Uterus (tissue), 4 donors: ENCODE results near the gene RASSF7. TPM values are rescaled to one million over a fixed set of nuclear protein-coding genes. Genes with fewer than 3 reads are reported as not detected.

Experiments
- DNase-seq, 2 donors: peaks; one replicate each; pipeline ENCODE4 v3.0.0-alpha.2; 2019 to 2020
- H3K27ac ChIP-seq, 2 donors: fragments of 200-600 bp; sonication (generic); 1 replicate in 1 of 2; 2 replicates in 1 of 2; pipeline ENCODE4 v1.5.1; 2016 to 2018
- H3K27me3 ChIP-seq, 2 donors: fragments of 200-600 bp; sonication (generic); one replicate each; pipeline ENCODE4 v1.5.1; 2018 to 2019; ENCODE audit warnings: control low read depth in 1 of 2
- H3K36me3 ChIP-seq, 2 donors: fragments of 200-600 bp; sonication (generic); one replicate each; pipeline ENCODE4 v1.5.1; 2019; ENCODE audit warnings: control low read depth in 1 of 2
- H3K4me1 ChIP-seq, 2 donors: fragments of 200-600 bp; sonication (generic); one replicate each; pipeline ENCODE4 v1.5.1; 2018 to 2019; ENCODE audit warnings: control low read depth in 1 of 2
- H3K4me3 ChIP-seq, 2 donors: fragments of 200-600 bp; sonication (generic); 1 replicate in 1 of 2; 2 replicates in 1 of 2; pipeline ENCODE4 v1.5.1; 2018 to 2019; ENCODE audit warnings: mild to moderate bottlenecking in 1 of 2
- H3K9me3 ChIP-seq, 2 donors: fragments of 200-600 bp; sonication (generic); one replicate each; pipeline ENCODE4 v1.5.1; 2019; ENCODE audit warnings: control low read depth in 1 of 2
- POLR2A ChIP-seq, 2 donors: fragments of 450-650 bp; IDR thresholded peaks; one replicate each; pipeline ENCODE4 v1.6.1; 2016; ENCODE audit warnings: antibody characterized with exemption in 2 of 2, mild to moderate bottlenecking in 1 of 2, moderate library complexity in 1 of 2
- intact Hi-C: fragments of 100-400 bp; cut with DNase I; formaldehyde crosslinking; loops from one replicate; pipeline ENCODE4 v1.15.1; 2023; ENCODE audit warnings: low total_unique reads
- total RNA-seq, 4 donors: library from RNA; depleted of rRNA in 3 of 4; stranded (reverse); fragments of >200 nt in 3 of 4; gene quantifications; one replicate each; pipeline versions ENCODE4 v1.1.0 to v1.2.4, GENCODE V29; 2014 to 2023
- TF ChIP-seq, protein P1 (sequence below), 4 experiments: fragments of 200-600 bp in 2 of 4; fragments of 450-650 bp in 2 of 4; sonication (generic) in 2 of 4; IDR thresholded peaks; one replicate each; pipeline ENCODE4 v1.5.1; 2016 to 2019; ENCODE audit warnings: antibody characterized with exemption in 4 of 4, mild to moderate bottlenecking in 2 of 4, moderate library complexity in 1 of 4
- donor health status: DM: yes; HTN: yes; CAD: no.

The RASSF7 gene
- total RNA-seq, 4 donors from 2014 or later = 0.59 to 13.1 (median 8.0) TPM

DNA sequence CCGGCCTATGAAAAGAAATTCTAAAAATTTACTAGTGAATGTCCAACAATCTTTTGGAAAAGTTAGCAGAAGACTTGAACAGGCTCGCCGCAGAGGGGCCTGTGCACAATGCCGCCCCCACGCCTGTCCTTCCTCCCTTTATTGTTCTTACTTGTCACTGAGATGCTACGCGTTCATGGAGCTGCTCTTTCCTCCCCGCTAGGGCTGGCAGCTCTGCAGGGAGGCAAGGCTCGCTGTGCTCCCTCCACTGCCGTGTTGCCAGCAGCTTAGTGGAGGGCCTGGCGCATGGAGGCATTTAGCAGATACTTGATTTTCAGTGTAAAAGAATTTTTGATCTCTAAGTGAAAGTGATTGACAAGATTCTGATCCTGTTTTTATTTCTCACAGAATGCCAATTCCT lies 30.2 kb downstream of the RASSF7 start:
- Histone ChIP-seq H3K36me3 (no peaks in the 10 kb centered on the region), H3K4me1 (no peaks in the 10 kb centered on the region), H3K4me3 (no peak overlapping the region), H3K27ac (no peak overlapping the region), H3K9me3 (no peaks in the 10 kb centered on the region), H3K27me3 (no peaks in the 10 kb centered on the region)
- intact Hi-C loops = no loop called here
- no peak for TF ChIP-seq POLR2A (IDR thresholded peaks at IDR 0.05)
- TF ChIP-seq, protein P1, sequence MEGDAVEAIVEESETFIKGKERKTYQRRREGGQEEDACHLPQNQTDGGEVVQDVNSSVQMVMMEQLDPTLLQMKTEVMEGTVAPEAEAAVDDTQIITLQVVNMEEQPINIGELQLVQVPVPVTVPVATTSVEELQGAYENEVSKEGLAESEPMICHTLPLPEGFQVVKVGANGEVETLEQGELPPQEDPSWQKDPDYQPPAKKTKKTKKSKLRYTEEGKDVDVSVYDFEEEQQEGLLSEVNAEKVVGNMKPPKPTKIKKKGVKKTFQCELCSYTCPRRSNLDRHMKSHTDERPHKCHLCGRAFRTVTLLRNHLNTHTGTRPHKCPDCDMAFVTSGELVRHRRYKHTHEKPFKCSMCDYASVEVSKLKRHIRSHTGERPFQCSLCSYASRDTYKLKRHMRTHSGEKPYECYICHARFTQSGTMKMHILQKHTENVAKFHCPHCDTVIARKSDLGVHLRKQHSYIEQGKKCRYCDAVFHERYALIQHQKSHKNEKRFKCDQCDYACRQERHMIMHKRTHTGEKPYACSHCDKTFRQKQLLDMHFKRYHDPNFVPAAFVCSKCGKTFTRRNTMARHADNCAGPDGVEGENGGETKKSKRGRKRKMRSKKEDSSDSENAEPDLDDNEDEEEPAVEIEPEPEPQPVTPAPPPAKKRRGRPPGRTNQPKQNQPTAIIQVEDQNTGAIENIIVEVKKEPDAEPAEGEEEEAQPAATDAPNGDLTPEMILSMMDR (IDR thresholded peaks at IDR 0.05) = no peak
- DNase-seq = no peak

DNA sequence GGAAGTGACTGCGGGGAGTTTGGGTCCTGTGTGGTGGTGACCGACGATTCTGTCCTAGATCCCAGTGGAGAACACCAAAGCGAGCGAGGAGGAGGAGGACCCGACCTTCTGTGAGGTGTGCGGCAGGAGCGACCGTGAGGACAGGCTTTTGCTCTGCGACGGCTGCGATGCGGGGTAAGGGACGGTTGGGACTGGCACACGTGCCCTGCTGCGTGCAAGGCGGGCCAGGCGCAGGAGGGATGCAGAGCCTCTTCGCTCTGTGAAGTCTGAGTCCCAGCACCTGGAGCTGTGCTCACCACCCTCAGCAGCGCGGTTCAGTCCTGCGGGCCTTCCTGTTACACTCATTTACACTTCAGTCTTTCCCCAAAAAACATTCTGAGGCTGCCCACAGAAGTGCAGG lies 31.7 kb downstream of the RASSF7 start:
- Histone ChIP-seq H3K36me3 (no peaks in the 10 kb centered on the region), H3K4me1 (no peaks in the 10 kb centered on the region), H3K4me3 (no peak overlapping the region), H3K9me3 (no peaks in the 10 kb centered on the region), H3K27ac (no peak overlapping the region), H3K27me3 (no peaks in the 10 kb centered on the region)
- DNase-seq = no peak
- TF ChIP-seq, protein P1 (IDR thresholded peaks at IDR 0.05) = no peak
- no peak for TF ChIP-seq POLR2A (IDR thresholded peaks at IDR 0.05)
- intact Hi-C loops = no loop called here

DNA sequence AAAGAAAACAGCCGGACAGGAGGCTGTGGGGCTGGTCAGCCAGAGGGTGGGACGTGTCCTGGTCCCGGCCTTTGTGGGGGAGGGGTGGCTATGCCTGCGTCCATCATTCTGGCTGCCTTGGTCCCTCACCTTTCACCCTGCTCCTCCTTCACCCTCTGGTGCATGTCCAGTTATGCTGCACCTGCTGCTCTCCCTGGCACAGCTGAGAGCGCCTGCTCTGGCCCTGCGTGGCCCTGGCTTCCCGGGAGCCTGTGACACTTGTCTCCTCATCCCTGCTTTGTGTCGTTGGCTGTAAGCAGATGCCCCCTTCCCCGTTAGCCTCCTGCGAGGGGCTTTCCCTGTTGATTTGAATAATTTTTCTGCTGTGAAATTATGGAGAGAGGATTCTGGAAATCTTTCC lies 32.1 kb downstream of the RASSF7 start:
- intact Hi-C loops = no loop called here
- DNase-seq = no peak
- no peaks in the 10 kb centered on the region for H3K36me3 ChIP-seq
- H3K4me1 ChIP-seq = no peaks in the 10 kb centered on the region
- H3K27ac ChIP-seq = no peak overlapping the region
- H3K27me3 ChIP-seq = no peaks in the 10 kb centered on the region
- H3K4me3 ChIP-seq = no peak overlapping the region
- H3K9me3 ChIP-seq = no peaks in the 10 kb centered on the region
- TF ChIP-seq POLR2A (IDR thresholded peaks at IDR 0.05) = no peak
- TF ChIP-seq, protein P1 (IDR thresholded peaks at IDR 0.05) = no peak

DNA sequence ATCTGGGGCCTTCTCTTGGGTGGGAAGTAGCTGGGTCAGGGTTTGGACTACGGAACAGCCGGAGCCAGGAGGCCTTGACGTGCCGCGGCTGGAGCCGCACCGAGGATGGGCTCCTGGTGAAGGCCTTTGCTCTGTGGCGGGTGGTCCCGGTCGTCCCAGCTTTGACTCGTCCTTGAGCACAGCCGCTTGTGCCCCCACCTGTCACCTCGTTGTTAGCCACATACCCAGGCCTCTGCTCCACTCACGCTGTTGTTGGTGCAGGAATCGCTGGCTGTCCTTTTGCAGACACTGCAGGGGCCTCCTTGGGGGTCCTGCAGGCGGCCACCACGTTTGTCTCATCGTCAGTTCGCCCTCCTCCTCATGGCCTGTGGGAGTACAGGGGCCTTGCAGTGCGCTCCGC lies 32.6 kb downstream of the RASSF7 start:
- intact Hi-C loops = no loop called here
- Histone ChIP-seq H3K4me3 (no peak overlapping the region), H3K4me1 (no peaks in the 10 kb centered on the region), H3K36me3 (no peaks in the 10 kb centered on the region), H3K27ac (no peak overlapping the region), H3K9me3 (no peaks in the 10 kb centered on the region), H3K27me3 (no peaks in the 10 kb centered on the region)
- no peak for TF ChIP-seq POLR2A (IDR thresholded peaks at IDR 0.05)
- TF ChIP-seq, protein P1 (IDR thresholded peaks at IDR 0.05) = no peak
- DNase-seq = no peak

DNA sequence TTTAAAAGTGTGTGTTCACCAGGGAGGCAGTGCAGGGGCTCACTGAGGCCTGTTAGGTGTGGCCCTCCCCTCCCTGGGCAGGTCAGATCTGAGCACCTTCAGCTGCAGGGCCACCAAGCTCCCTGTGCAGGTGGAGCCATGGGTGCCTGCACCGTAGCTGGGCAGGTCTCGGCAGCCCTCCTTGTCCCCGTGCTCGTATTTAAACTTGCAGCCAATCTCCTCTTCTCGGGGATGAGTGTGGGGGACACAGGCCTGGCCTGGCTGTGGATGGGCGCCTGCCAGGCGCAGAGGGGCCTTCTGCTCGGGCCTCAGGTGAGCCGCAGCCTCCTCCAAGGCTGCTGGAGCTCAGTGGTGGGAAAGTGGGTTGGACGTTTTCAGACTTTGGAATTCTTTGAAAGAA lies 34.6 kb downstream of the RASSF7 start:
- no peaks in the 10 kb centered on the region for H3K27me3 ChIP-seq
- H3K9me3 ChIP-seq = no peaks in the 10 kb centered on the region
- H3K27ac ChIP-seq = no peak overlapping the region
- intact Hi-C loops = no loop called here
- no peak for DNase-seq
- no peaks in the 10 kb centered on the region for H3K36me3 ChIP-seq
- H3K4me3 ChIP-seq = no peak overlapping the region
- no peaks in the 10 kb centered on the region for H3K4me1 ChIP-seq
- TF ChIP-seq, protein P1 (IDR thresholded peaks at IDR 0.05) = no peak
- TF ChIP-seq POLR2A (IDR thresholded peaks at IDR 0.05) = no peak
